Esophagus muscularis mucosa (tissue), 4 donors: ENCODE results near the gene PLCL1. TPM values are rescaled to one million over a fixed set of nuclear protein-coding genes. Genes with fewer than 3 reads are reported as not detected.
A peak's percentile ranks its signal among the peaks of the same experiment; 100 is the strongest.

Source experiments
- DNase-seq: peaks from one replicate; pipeline ENCODE4 v3.0.0-alpha.2; 2017; ENCODE audit errors: extremely low spot score
- H3K27ac ChIP-seq, 4 donors: fragments of 200-600 bp; sonication (generic); replicated peaks in 1 of 4; 1 replicate in 3 of 4; 2 replicates in 1 of 4; pipeline ENCODE4 v1.5.1; 2016 to 2019; ENCODE audit warnings: mild to moderate bottlenecking in 1 of 4
- H3K27me3 ChIP-seq, 4 donors: fragments of 200-600 bp; sonication (generic); one replicate each; pipeline versions ENCODE4 v1.5.1 to v1.6.0; 2016 to 2019
- H3K36me3 ChIP-seq, 4 donors: fragments of 200-600 bp; sonication (generic); one replicate each; pipeline ENCODE4 v1.5.1; 2016 to 2019
- H3K4me1 ChIP-seq, 4 donors: fragments of 200-600 bp; sonication (generic); one replicate each; pipeline ENCODE4 v1.5.1; 2016 to 2019
- H3K4me3 ChIP-seq, 4 donors: fragments of 200-600 bp; sonication (generic); 1 replicate in 2 of 4; 2 replicates in 2 of 4; pipeline ENCODE4 v1.5.1; 2016 to 2019; ENCODE audit warnings: mild to moderate bottlenecking in 4 of 4, moderate library complexity in 1 of 4
- H3K9me3 ChIP-seq, 4 donors: fragments of 200-600 bp; sonication (generic); 1 replicate in 3 of 4; 2 replicates in 1 of 4; pipeline ENCODE4 v1.5.1; 2016 to 2019
- EP300 ChIP-seq: sonication (generic); formaldehyde crosslinking; IDR thresholded peaks from one replicate; pipeline ENCODE4 v1.6.1; 2017; ENCODE audit warnings: antibody characterized with exemption
- POLR2A ChIP-seq: fragments of 450-650 bp; IDR thresholded peaks from one replicate; pipeline ENCODE4 v1.6.1; 2017; ENCODE audit warnings: antibody characterized with exemption, moderate library complexity, mild to moderate bottlenecking, low read depth
- POLR2AphosphoS5 ChIP-seq, 2 donors: sonication (generic); formaldehyde crosslinking; IDR thresholded peaks; one replicate each; pipeline ENCODE4 v1.6.1; 2017; ENCODE audit warnings: antibody characterized with exemption in 2 of 2
- WGBS: methylation state at CpG from one replicate; pipeline ENCODE4 v1.1.5; 2018; 5-methylcytosine and 5-hydroxymethylcytosine counted together
- intact Hi-C: fragments of 100-400 bp; cut with DNase I; formaldehyde crosslinking; loops from one replicate; pipeline ENCODE4 v1.15.1; 2023
- total RNA-seq, 4 donors: library from RNA; depleted of rRNA; stranded (reverse); fragments of >200 nt; gene quantifications; one replicate each; pipeline versions ENCODE4 v1.1.0 to v1.2.1, GENCODE V29; 2016
- TF ChIP-seq, protein P1 (sequence below), 3 experiments: fragments of 200-600 bp in 2 of 3; fragments of 450-650 bp in 1 of 3; sonication (generic) in 2 of 3; IDR thresholded peaks; one replicate each; pipeline ENCODE4 v1.5.1; 2017 to 2019; ENCODE audit warnings: antibody characterized with exemption in 3 of 3, mild to moderate bottlenecking in 2 of 3, moderate library complexity in 1 of 3

Gene PLCL1
- total RNA-seq, 4 donors from 2014 or later, result 67.3 to 86.2 (median 79.2) TPM

DNA sequence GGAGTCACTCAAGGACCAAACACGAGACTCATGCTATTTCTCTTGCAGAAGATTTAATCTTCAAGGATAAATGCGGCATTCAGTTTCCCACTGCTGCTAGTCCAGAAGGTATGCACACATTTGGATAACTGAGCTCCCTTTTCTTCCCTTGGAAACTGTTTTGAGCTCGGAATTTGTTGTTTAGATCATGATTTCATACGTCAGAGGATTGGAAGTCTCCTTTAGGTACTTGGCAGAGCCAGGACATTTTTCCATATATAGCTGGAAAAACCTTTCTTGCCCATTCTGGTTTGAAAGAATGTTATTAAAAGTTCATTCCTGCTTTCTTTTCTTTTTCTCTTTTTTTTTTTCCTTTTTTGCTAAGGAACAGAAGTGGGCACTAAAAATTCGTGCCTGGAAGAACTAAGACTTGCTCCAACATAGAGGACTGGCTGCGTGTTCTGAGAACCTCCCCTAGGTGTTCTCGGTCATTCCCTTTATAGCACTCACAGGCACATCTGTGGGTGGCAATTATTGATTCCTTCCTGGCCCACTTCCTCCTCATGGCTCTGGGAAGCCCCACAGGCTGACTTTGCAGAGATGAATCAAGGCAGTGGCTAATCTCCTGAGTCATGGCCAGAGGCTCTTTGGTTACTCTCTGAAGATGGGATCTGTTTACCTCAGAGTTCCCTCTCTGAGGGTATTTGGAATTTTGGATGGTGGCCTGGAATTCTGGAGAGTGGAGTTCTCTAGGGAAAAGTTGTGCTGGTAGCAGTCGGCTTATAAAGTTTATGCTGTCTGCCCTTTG, 104.8 kb downstream of the PLCL1 start:
- WGBS, result 39% methylated on average over 8 of the region's 8 CpGs
- Histone ChIP-seq H3K27me3 (no peaks in the 10 kb centered on the region), H3K27ac (peak overlapping the region; percentile 2 to 49 (median 39)), H3K36me3 (no peaks in the 10 kb centered on the region), H3K4me3 (no peak overlapping the region), H3K4me1 (peaks cover 28 to 63% (median 46%) of the 10 kb centered on the region in 4 donors), H3K9me3 (no peaks in the 10 kb centered on the region)
- DNase-seq, result no peak
- TF ChIP-seq EP300 (no peak), POLR2A (no peak), POLR2AphosphoS5 (IDR thresholded peaks at IDR 0.05) (no peak)
- TF ChIP-seq, protein P1, sequence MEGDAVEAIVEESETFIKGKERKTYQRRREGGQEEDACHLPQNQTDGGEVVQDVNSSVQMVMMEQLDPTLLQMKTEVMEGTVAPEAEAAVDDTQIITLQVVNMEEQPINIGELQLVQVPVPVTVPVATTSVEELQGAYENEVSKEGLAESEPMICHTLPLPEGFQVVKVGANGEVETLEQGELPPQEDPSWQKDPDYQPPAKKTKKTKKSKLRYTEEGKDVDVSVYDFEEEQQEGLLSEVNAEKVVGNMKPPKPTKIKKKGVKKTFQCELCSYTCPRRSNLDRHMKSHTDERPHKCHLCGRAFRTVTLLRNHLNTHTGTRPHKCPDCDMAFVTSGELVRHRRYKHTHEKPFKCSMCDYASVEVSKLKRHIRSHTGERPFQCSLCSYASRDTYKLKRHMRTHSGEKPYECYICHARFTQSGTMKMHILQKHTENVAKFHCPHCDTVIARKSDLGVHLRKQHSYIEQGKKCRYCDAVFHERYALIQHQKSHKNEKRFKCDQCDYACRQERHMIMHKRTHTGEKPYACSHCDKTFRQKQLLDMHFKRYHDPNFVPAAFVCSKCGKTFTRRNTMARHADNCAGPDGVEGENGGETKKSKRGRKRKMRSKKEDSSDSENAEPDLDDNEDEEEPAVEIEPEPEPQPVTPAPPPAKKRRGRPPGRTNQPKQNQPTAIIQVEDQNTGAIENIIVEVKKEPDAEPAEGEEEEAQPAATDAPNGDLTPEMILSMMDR (IDR thresholded peaks at IDR 0.05), result no peak
- intact Hi-C loops, result no loop called here

GRCh38 chr2:197911667-197912066, 107.3 kb downstream of the PLCL1 start:
- H3K4me3 ChIP-seq, result no peak overlapping the region
- peaks cover 44 to 86% (median 69%) of the 10 kb centered on the region in 4 donors for H3K4me1 ChIP-seq
- H3K9me3 ChIP-seq, result no peaks in the 10 kb centered on the region
- H3K36me3 ChIP-seq, result no peaks in the 10 kb centered on the region
- no peak for DNase-seq
- H3K27ac ChIP-seq, result no peak overlapping the region
- WGBS, result 71% methylated on average over 3 of the region's 3 CpGs
- TF ChIP-seq POLR2AphosphoS5 (IDR thresholded peaks at IDR 0.05) (no peak), EP300 (no peak), POLR2A (no peak)
- TF ChIP-seq, protein P1 (IDR thresholded peaks at IDR 0.05), result no peak
- intact Hi-C loops, result no loop called here
- H3K27me3 ChIP-seq, result no peaks in the 10 kb centered on the region

DNA sequence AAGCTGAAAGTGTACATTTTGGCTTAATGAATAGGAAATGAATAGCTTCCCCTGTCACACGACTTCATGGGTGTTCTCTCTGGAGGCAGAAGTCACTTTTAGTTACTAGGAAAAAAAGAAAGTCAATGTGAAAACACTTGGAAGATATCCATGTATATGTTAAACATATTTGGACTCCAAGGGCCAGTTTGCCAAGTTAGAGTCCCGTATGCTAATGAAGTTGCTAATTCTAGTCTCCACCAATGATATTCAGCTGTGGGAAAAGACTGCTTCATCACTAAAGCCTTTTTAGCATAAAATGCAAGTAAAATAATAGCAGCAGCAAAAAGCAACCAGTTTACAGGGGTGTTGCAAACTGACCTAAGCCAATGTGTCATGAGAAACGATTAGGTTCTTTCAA, 108.7 kb downstream of the PLCL1 start:
- DNase-seq, result no peak
- 52% methylated on average over 3 of the region's 3 CpGs for WGBS
- H3K4me3 ChIP-seq, result no peak overlapping the region
- H3K27ac ChIP-seq, result no peak overlapping the region
- H3K9me3 ChIP-seq, result no peaks in the 10 kb centered on the region
- peaks cover 43 to 73% (median 58%) of the 10 kb centered on the region in 4 donors for H3K4me1 ChIP-seq
- TF ChIP-seq EP300 (no peak), POLR2AphosphoS5 (IDR thresholded peaks at IDR 0.05) (no peak)
- H3K36me3 ChIP-seq, result no peaks in the 10 kb centered on the region
- intact Hi-C loops, result no loop called here
- no peaks in the 10 kb centered on the region for H3K27me3 ChIP-seq

DNA sequence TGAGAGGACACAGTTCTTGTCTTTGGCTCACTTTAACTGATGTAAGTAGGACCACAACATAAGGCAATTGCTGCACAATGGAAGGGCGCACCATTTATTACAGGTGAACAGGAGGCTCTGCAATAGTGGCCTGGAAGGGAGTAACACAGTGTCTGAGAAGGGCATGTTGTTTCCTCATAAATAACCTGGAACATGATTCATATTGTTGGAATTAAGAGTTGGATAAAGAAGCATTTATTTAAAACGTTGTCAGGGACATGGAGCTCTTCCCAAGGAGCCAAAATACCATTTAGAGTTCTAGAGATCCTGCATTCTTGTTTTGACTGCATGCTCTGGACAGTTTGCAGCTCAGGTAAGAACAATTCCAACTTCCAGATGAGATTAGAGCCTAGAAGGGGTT, 110.4 kb downstream of the PLCL1 start:
- no peak for TF ChIP-seq POLR2A
- TF ChIP-seq POLR2AphosphoS5 (IDR thresholded peaks at IDR 0.05), result peak in 1 of 2 donors; percentile 42
- H3K27me3 ChIP-seq, result no peaks in the 10 kb centered on the region
- H3K36me3 ChIP-seq, result no peaks in the 10 kb centered on the region
- H3K27ac ChIP-seq, result peak overlapping the region; percentile 15 to 31 (median 21)
- DNase-seq, result no peak
- no peak overlapping the region for H3K4me3 ChIP-seq
- H3K4me1 ChIP-seq, result peaks cover 41 to 62% (median 48%) of the 10 kb centered on the region in 4 donors
- 63% methylated on average over 2 of the region's 2 CpGs for WGBS
- intact Hi-C loops, result no loop called here
- no peaks in the 10 kb centered on the region for H3K9me3 ChIP-seq

GRCh38 chr2:197915548-197916265, 111.3 kb downstream of the PLCL1 start:
- Histone ChIP-seq H3K27me3 (no peaks in the 10 kb centered on the region), H3K9me3 (no peaks in the 10 kb centered on the region), H3K36me3 (no peaks in the 10 kb centered on the region), H3K27ac (peak overlapping the region in 2 of 4 donors; percentile 14 to 17), H3K4me1 (peaks cover 36 to 54% (median 44%) of the 10 kb centered on the region in 4 donors), H3K4me3 (no peak overlapping the region)
- WGBS, result 86% methylated on average over 3 of the region's 3 CpGs
- TF ChIP-seq, protein P1 (IDR thresholded peaks at IDR 0.05), result no peak
- TF ChIP-seq POLR2AphosphoS5 (IDR thresholded peaks at IDR 0.05) (no peak), EP300 (no peak), POLR2A (no peak)
- no peak for DNase-seq
- intact Hi-C loops, result no loop called here
